Neuron (in vitro differentiated cells): ENCODE data around the gene DHCR7.
"Not testable (repeated sequence)": the region's sequence is repeated elsewhere in the genome, so short reads cannot be mapped to it uniquely, and the experiment has no call there.

Experiments
- H2AFZ ChIP-seq: one replicate; pipeline ENCODE4 v1.6.1; 2013; ENCODE audit warnings: low read depth, mild to moderate bottlenecking, inconsistent platforms, low read length, moderate library complexity
- H3K27me3 ChIP-seq: one replicate; pipeline ENCODE4 v1.6.1; 2013; ENCODE audit warnings: low read length; ENCODE audit not compliant: insufficient read depth
- H3K36me3 ChIP-seq: one replicate; pipeline ENCODE4 v1.6.1; 2013; ENCODE audit warnings: low read length; ENCODE audit not compliant: insufficient read depth
- H3K4me1 ChIP-seq: one replicate; pipeline ENCODE4 v1.6.1; 2013; ENCODE audit warnings: low read length; ENCODE audit not compliant: insufficient read depth
- H3K4me3 ChIP-seq: 2 replicates; pipeline ENCODE4 v1.5.1; 2013; ENCODE audit warnings: mild to moderate bottlenecking, low read length, moderate library complexity
- H3K9me3 ChIP-seq: one replicate; pipeline ENCODE4 v1.6.1; 2013; ENCODE audit warnings: low read length

DHCR7 gene

GRCh38 chr11:71423181-71423790 lies 24.9 kb downstream of the DHCR7 start:
- H3K9me3 ChIP-seq = no peaks in the 10 kb centered on the region
- peaks cover 3% of the 10 kb centered on the region for H3K27me3 ChIP-seq
- H3K4me3 ChIP-seq = no peak overlapping the region
- H2AFZ ChIP-seq = no peak overlapping the region
- no peaks in the 10 kb centered on the region for H3K36me3 ChIP-seq
- no peaks in the 10 kb centered on the region for H3K4me1 ChIP-seq

GRCh38 chr11:71422318-71422717 lies 25.9 kb downstream of the DHCR7 start:
- not testable (repeated sequence) for H2AFZ ChIP-seq, H3K4me1 ChIP-seq, H3K4me3 ChIP-seq, H3K27me3 ChIP-seq, H3K9me3 ChIP-seq, H3K36me3 ChIP-seq

- no peaks in the 10 kb centered on the region for H3K4me1 ChIP-seq
- H3K9me3 ChIP-seq = no peaks in the 10 kb centered on the region
- H3K4me3 ChIP-seq = no peak overlapping the region
- no peak overlapping the region for H2AFZ ChIP-seq
- peaks cover 3% of the 10 kb centered on the region for H3K27me3 ChIP-seq
- no peaks in the 10 kb centered on the region for H3K36me3 ChIP-seq
These were observed 26.7 kb downstream of the DHCR7 start for GRCh38 chr11:71421392-71421950.

- no peak overlapping the region for H3K4me3 ChIP-seq
- no peaks in the 10 kb centered on the region for H3K9me3 ChIP-seq
- H2AFZ ChIP-seq = no peak overlapping the region
- H3K36me3 ChIP-seq = no peaks in the 10 kb centered on the region
- H3K4me1 ChIP-seq = no peaks in the 10 kb centered on the region
- H3K27me3 ChIP-seq = peaks cover 3% of the 10 kb centered on the region
These were observed 27.5 kb downstream of the DHCR7 start for GRCh38 chr11:71420455-71421241.

GRCh38 chr11:71418643-71419042 lies 29.6 kb downstream of the DHCR7 start:
- Histone ChIP-seq H3K4me3 (no peak overlapping the region), H3K36me3 (no peaks in the 10 kb centered on the region), H3K4me1 (no peaks in the 10 kb centered on the region), H3K9me3 (no peaks in the 10 kb centered on the region), H3K27me3 (peaks cover 2% of the 10 kb centered on the region), H2AFZ (no peak overlapping the region)

GRCh38 chr11:71414645-71415044 lies 33.5 kb downstream of the DHCR7 start:
- no peak overlapping the region for H2AFZ ChIP-seq
- H3K9me3 ChIP-seq = no peaks in the 10 kb centered on the region
- H3K27me3 ChIP-seq = no peaks in the 10 kb centered on the region
- no peaks in the 10 kb centered on the region for H3K36me3 ChIP-seq
- no peak overlapping the region for H3K4me3 ChIP-seq
- no peaks in the 10 kb centered on the region for H3K4me1 ChIP-seq

- Histone ChIP-seq H3K9me3 (no peaks in the 10 kb centered on the region), H3K36me3 (no peaks in the 10 kb centered on the region), H2AFZ (no peak overlapping the region), H3K4me1 (no peaks in the 10 kb centered on the region), H3K4me3 (no peak overlapping the region), H3K27me3 (no peaks in the 10 kb centered on the region)
These were observed 37.7 kb downstream of the DHCR7 start for GRCh38 chr11:71410363-71410966.

- Histone ChIP-seq H3K9me3 (no peaks in the 10 kb centered on the region), H3K27me3 (no peaks in the 10 kb centered on the region), H2AFZ (no peak overlapping the region), H3K4me3 (no peak overlapping the region), H3K4me1 (no peaks in the 10 kb centered on the region), H3K36me3 (no peaks in the 10 kb centered on the region)
These were observed 39.4 kb downstream of the DHCR7 start for GRCh38 chr11:71408826-71409225.

GRCh38 chr11:71407356-71407755 lies 40.8 kb downstream of the DHCR7 start:
- Histone ChIP-seq H3K4me3 (no peak overlapping the region), H2AFZ (no peak overlapping the region), H3K27me3 (no peaks in the 10 kb centered on the region), H3K4me1 (no peaks in the 10 kb centered on the region), H3K9me3 (no peaks in the 10 kb centered on the region), H3K36me3 (no peaks in the 10 kb centered on the region)

GRCh38 chr11:71406681-71407080 lies 41.5 kb downstream of the DHCR7 start:
- Histone ChIP-seq H3K27me3 (no peaks in the 10 kb centered on the region), H3K4me3 (no peak overlapping the region), H3K4me1 (no peaks in the 10 kb centered on the region), H3K9me3 (no peaks in the 10 kb centered on the region), H3K36me3 (no peaks in the 10 kb centered on the region), H2AFZ (no peak overlapping the region)

GRCh38 chr11:71404209-71404608 lies 44.0 kb downstream of the DHCR7 start:
- no peaks in the 10 kb centered on the region for H3K9me3 ChIP-seq
- no peak overlapping the region for H3K4me3 ChIP-seq
- H3K27me3 ChIP-seq = no peaks in the 10 kb centered on the region
- H2AFZ ChIP-seq = no peak overlapping the region
- no peaks in the 10 kb centered on the region for H3K36me3 ChIP-seq
- H3K4me1 ChIP-seq = no peaks in the 10 kb centered on the region

- H3K9me3 ChIP-seq = no peaks in the 10 kb centered on the region
- no peaks in the 10 kb centered on the region for H3K36me3 ChIP-seq
- no peak overlapping the region for H3K4me3 ChIP-seq
- H2AFZ ChIP-seq = no peak overlapping the region
- H3K27me3 ChIP-seq = no peaks in the 10 kb centered on the region
- no peaks in the 10 kb centered on the region for H3K4me1 ChIP-seq
These were observed 45.3 kb downstream of the DHCR7 start for GRCh38 chr11:71402878-71403277.

GRCh38 chr11:71400216-71400615 lies 48.0 kb downstream of the DHCR7 start:
- H3K36me3 ChIP-seq = no peaks in the 10 kb centered on the region
- no peaks in the 10 kb centered on the region for H3K4me1 ChIP-seq
- H3K9me3 ChIP-seq = no peaks in the 10 kb centered on the region
- H2AFZ ChIP-seq = no peak overlapping the region
- no peaks in the 10 kb centered on the region for H3K27me3 ChIP-seq
- H3K4me3 ChIP-seq = no peak overlapping the region
